ENCODE measurements around the gene PC. TPM values are rescaled to one million over a fixed set of nuclear protein-coding genes. Genes with fewer than 3 reads are reported as not detected.

Gene PC
- polyA plus RNA-seq, 2 donors, result 18.0 to 24.9 TPM

DNA sequence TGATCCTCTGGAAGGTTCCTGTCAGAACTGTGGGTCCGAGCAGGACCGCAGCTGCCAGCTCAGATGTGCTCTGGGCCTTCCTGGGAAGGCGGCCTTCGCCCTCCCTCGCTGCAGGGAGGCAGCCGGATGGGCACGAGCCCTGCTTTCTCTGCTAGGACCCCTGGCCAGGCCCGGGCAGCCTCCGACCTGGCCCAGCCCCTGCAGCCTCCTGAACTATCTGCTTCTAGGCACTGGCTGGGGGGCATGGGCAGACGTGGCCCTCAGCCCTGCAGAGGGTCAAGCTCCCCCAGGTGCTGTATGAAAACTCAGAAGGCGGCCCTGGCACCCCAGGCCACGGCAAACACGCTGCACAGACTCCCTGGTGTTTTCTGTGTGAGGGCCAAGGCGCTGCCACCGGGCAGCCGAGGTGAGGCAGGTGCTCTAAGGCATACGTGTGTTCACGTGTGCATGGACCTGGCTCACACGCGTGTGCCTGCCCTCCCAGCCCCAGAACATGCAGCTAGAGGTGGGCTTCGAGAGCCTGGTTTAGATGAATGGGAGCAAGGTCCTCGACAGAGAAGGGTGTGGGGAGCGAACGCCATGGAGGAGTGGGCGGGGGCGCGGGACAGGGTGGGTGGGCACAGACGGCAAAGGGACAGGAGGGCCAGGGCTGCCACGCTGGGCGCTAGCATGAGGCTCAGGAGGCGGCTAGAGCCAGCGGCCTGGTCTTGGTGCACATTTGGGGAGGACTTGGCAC is 97.0 kb downstream of the PC start:
- H3K27me3 ChIP-seq (ENCODE audit: control insufficient read depth in 1 of 2, insufficient read depth in 2 of 2, low read length in 2 of 2), result no peaks in the 10 kb centered on the region
- H3K36me3 ChIP-seq (ENCODE audit: control insufficient read depth in 2 of 2, insufficient read depth in 2 of 2, low read length in 1 of 2), result peaks cover 0 to 13% of the 10 kb centered on the region in 2 donors
- H3K27ac ChIP-seq (ENCODE audit: low read depth in 2 of 2, low read length in 1 of 2), result no peak overlapping the region
- WGBS, 2 donors, result 91% methylated on average over 32 of the region's 32 CpGs
- H3K4me3 ChIP-seq (ENCODE audit: low read depth in 1 of 2, low read length in 2 of 2), result no peak overlapping the region
- peaks cover 10 to 16% of the 10 kb centered on the region in 2 donors for H3K4me1 ChIP-seq (ENCODE audit: control insufficient read depth in 2 of 2, insufficient read depth in 2 of 2, low read length in 1 of 2)
- no peaks in the 10 kb centered on the region for H3K9me3 ChIP-seq (ENCODE audit: control insufficient read depth in 2 of 2, insufficient read depth in 1 of 2, low read depth in 1 of 2, low read length in 1 of 2)

DNA sequence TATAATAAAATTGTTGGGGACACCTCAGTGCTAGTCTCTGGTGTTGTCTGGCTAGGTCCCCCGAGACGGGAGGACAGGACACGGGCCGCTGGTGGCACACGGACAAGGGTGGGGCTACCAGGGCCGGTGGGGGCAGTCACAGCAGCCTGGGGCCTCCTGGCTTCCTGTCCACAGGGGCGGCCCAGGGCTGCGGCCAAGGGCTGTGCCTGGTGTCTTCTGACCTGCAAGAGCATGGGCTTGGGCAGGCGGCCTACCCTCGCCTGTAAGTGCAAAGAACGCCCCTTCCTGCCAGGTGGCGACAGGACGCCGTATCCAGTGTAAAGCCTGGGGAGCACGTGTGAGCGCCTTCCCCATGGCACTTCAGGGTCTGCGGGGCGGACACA is 97.7 kb downstream of the PC start:
- H3K4me3 ChIP-seq (ENCODE audit: low read depth in 1 of 2, low read length in 2 of 2), result no peak overlapping the region
- no peak overlapping the region for H3K27ac ChIP-seq (ENCODE audit: low read depth in 2 of 2, low read length in 1 of 2)
- H3K9me3 ChIP-seq (ENCODE audit: control insufficient read depth in 2 of 2, insufficient read depth in 1 of 2, low read depth in 1 of 2, low read length in 1 of 2), result no peaks in the 10 kb centered on the region
- H3K4me1 ChIP-seq (ENCODE audit: control insufficient read depth in 2 of 2, insufficient read depth in 2 of 2, low read length in 1 of 2), result peaks cover 10 to 23% of the 10 kb centered on the region in 2 donors
- 79 to 81% methylated on average over 18 of the region's 18 CpGs for WGBS, 2 donors
- H3K27me3 ChIP-seq (ENCODE audit: control insufficient read depth in 1 of 2, insufficient read depth in 2 of 2, low read length in 2 of 2), result no peaks in the 10 kb centered on the region
- H3K36me3 ChIP-seq (ENCODE audit: control insufficient read depth in 2 of 2, insufficient read depth in 2 of 2, low read length in 1 of 2), result peaks cover 0 to 9% of the 10 kb centered on the region in 2 donors

DNA sequence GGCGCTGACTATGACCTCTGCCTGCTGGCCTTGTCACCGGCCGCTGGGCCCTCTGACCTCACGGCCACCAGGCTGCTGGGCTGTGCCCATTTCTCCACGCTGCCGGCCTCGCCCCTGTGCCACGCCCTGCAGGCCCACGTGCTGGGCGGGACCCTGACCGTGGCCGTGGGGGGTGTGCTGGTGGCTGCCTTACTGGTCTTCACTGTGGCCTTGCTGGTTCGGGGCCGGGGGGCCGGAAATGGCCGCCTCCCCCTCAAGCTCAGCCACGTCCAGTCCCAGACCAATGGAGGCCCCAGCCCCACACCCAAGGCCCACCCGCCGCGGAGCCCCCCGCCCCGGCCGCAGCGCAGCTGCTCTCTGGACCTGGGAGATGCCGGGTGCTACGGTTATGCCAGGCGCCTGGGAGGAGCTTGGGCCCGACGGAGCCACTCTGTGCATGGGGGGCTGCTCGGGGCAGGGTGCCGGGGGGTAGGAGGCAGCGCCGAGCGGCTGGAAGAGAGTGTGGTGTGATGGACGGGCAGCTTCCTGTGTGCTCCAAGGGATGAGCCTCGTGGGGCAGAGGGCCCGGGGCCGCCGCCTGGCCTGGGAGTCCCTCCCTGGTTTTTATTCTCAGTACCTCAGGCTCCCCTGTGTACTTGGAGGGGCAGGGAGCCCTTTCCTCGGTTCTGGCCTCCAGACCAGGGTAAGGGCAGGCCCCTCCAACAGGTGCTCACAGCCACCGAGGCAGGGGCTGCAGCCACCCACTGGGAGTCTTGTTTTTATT is 98.3 kb downstream of the PC start:
- Histone ChIP-seq H3K9me3 (ENCODE audit: control insufficient read depth in 2 of 2, insufficient read depth in 1 of 2, low read depth in 1 of 2, low read length in 1 of 2) (no peaks in the 10 kb centered on the region), H3K4me1 (ENCODE audit: control insufficient read depth in 2 of 2, insufficient read depth in 2 of 2, low read length in 1 of 2) (peaks cover 10 to 24% of the 10 kb centered on the region in 2 donors), H3K27ac (ENCODE audit: low read depth in 2 of 2, low read length in 1 of 2) (no peak overlapping the region), H3K4me3 (ENCODE audit: low read depth in 1 of 2, low read length in 2 of 2) (no peak overlapping the region), H3K27me3 (ENCODE audit: control insufficient read depth in 1 of 2, insufficient read depth in 2 of 2, low read length in 2 of 2) (no peaks in the 10 kb centered on the region), H3K36me3 (ENCODE audit: control insufficient read depth in 2 of 2, insufficient read depth in 2 of 2, low read length in 1 of 2) (peaks cover 0 to 8% of the 10 kb centered on the region in 2 donors)
- 85% methylated on average over 40 to 41 of the region's 41 CpGs for WGBS, 2 donors

DNA sequence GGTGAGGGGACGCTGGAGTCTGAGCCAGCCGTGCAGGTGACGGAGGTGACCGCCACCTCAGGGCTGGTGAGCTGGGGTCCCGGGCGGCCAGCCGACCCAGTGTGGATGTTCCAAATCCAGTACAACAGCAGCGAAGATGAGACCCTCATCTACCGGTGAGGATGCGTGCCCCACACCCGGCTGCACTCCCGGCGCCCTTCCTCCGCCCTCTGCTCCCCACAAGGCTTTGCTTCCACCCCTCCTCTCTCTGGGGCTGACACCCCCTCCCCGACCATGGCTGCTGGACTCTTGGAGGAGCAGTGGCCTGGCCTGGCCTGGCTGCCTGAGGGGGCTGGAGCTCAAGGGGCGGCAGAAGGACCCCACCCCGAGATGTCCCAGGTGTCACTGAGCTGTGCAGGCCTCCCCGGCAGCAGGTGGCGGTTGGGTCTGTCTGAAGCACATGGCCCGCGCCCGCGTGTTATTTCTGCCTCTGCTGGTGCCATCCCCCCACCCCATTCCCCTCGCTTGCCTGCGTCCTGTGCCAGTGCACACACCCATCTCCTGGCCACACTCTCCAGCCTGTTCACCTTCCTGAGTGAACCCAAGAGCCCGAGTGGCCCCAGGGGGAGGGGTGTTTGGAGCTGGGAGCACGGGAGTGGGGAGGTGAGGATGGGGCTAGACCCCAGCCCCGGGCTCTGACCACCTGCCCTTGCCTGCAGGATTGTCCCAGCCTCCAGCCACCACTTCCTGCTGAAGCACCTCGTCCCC is 99.1 kb downstream of the PC start:
- WGBS, 2 donors, result 86 to 88% methylated on average over 28 to 29 of the region's 29 CpGs

GRCh38 chr11:66858186-66858938 is 99.8 kb downstream of the PC start:
- no peaks in the 10 kb centered on the region for H3K27me3 ChIP-seq (ENCODE audit: control insufficient read depth in 1 of 2, insufficient read depth in 2 of 2, low read length in 2 of 2)
- H3K27ac ChIP-seq (ENCODE audit: low read depth in 2 of 2, low read length in 1 of 2), result no peak overlapping the region
- peaks cover 0 to 8% of the 10 kb centered on the region in 2 donors for H3K36me3 ChIP-seq (ENCODE audit: control insufficient read depth in 2 of 2, insufficient read depth in 2 of 2, low read length in 1 of 2)
- no peaks in the 10 kb centered on the region for H3K9me3 ChIP-seq (ENCODE audit: control insufficient read depth in 2 of 2, insufficient read depth in 1 of 2, low read depth in 1 of 2, low read length in 1 of 2)
- no peak overlapping the region for H3K4me3 ChIP-seq (ENCODE audit: low read depth in 1 of 2, low read length in 2 of 2)
- peaks cover 0 to 15% of the 10 kb centered on the region in 2 donors for H3K4me1 ChIP-seq (ENCODE audit: control insufficient read depth in 2 of 2, insufficient read depth in 2 of 2, low read length in 1 of 2)
- WGBS, 2 donors, result 92 to 93% methylated on average over 58 to 62 of the region's 62 CpGs

More for the DNA sequence above, 99.1 kb downstream of the PC start:
- no peaks in the 10 kb centered on the region for H3K27me3 ChIP-seq (ENCODE audit: control insufficient read depth in 1 of 2, insufficient read depth in 2 of 2, low read length in 2 of 2)
- no peak overlapping the region for H3K4me3 ChIP-seq (ENCODE audit: low read depth in 1 of 2, low read length in 2 of 2)
- H3K4me1 ChIP-seq (ENCODE audit: control insufficient read depth in 2 of 2, insufficient read depth in 2 of 2, low read length in 1 of 2), result peaks cover 5 to 19% of the 10 kb centered on the region in 2 donors
- peaks cover 0 to 8% of the 10 kb centered on the region in 2 donors for H3K36me3 ChIP-seq (ENCODE audit: control insufficient read depth in 2 of 2, insufficient read depth in 2 of 2, low read length in 1 of 2)
- no peak overlapping the region for H3K27ac ChIP-seq (ENCODE audit: low read depth in 2 of 2, low read length in 1 of 2)
- H3K9me3 ChIP-seq (ENCODE audit: control insufficient read depth in 2 of 2, insufficient read depth in 1 of 2, low read depth in 1 of 2, low read length in 1 of 2), result no peaks in the 10 kb centered on the region

DNA sequence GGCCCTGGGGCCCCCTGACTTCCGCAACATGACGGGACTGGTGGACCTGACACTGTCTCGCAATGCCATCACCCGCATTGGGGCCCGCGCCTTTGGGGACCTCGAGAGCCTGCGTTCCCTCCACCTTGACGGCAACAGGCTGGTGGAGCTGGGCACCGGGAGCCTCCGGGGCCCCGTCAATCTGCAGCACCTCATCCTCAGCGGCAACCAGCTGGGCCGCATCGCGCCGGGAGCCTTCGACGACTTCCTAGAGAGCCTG is 100.3 kb downstream of the PC start:
- 94 to 98% methylated on average over 17 to 19 of the region's 19 CpGs for WGBS, 2 donors
- peaks cover 0 to 8% of the 10 kb centered on the region in 2 donors for H3K36me3 ChIP-seq (ENCODE audit: control insufficient read depth in 2 of 2, insufficient read depth in 2 of 2, low read length in 1 of 2)
- peaks cover 0 to 15% of the 10 kb centered on the region in 2 donors for H3K4me1 ChIP-seq (ENCODE audit: control insufficient read depth in 2 of 2, insufficient read depth in 2 of 2, low read length in 1 of 2)
- no peak overlapping the region for H3K4me3 ChIP-seq (ENCODE audit: low read depth in 1 of 2, low read length in 2 of 2)
- H3K27me3 ChIP-seq (ENCODE audit: control insufficient read depth in 1 of 2, insufficient read depth in 2 of 2, low read length in 2 of 2), result no peaks in the 10 kb centered on the region
- H3K27ac ChIP-seq (ENCODE audit: low read depth in 2 of 2, low read length in 1 of 2), result no peak overlapping the region
- no peaks in the 10 kb centered on the region for H3K9me3 ChIP-seq (ENCODE audit: control insufficient read depth in 2 of 2, insufficient read depth in 1 of 2, low read depth in 1 of 2, low read length in 1 of 2)

- Histone ChIP-seq H3K27ac (ENCODE audit: low read depth in 2 of 2, low read length in 1 of 2) (peak overlapping the region; percentile 74 to 93), H3K9me3 (ENCODE audit: control insufficient read depth in 2 of 2, insufficient read depth in 1 of 2, low read depth in 1 of 2, low read length in 1 of 2) (no peaks in the 10 kb centered on the region), H3K27me3 (ENCODE audit: control insufficient read depth in 1 of 2, insufficient read depth in 2 of 2, low read length in 2 of 2) (no peaks in the 10 kb centered on the region), H3K4me3 (ENCODE audit: low read depth in 1 of 2, low read length in 2 of 2) (peak overlapping the region; percentile 52 to 54), H3K4me1 (ENCODE audit: control insufficient read depth in 2 of 2, insufficient read depth in 2 of 2, low read length in 1 of 2) (peaks cover 0 to 15% of the 10 kb centered on the region in 2 donors), H3K36me3 (ENCODE audit: control insufficient read depth in 2 of 2, insufficient read depth in 2 of 2, low read length in 1 of 2) (peaks cover 0 to 8% of the 10 kb centered on the region in 2 donors)
- 41 to 75% methylated on average over 22 to 46 of the region's 47 CpGs for WGBS, 2 donors
Observed at GRCh38 chr11:66857234-66857926, 100.8 kb downstream of the PC start.

- H3K4me3 ChIP-seq (ENCODE audit: low read depth in 1 of 2, low read length in 2 of 2), result peak within 1 kb of the TSS; percentile 54 to 57
- 0% methylated on average over 65 to 103 of the region's 103 CpGs for WGBS, 2 donors
Observed at GRCh38 chr11:66856496-66857233, 101.5 kb downstream of the PC start, which contains the start of gene LRFN4. Gene LRFN4 (plus strand): TSS chr11:66857064. CDS start chr11:66857745, 681 bp downstream.

More at GRCh38 chr11:66856496-66857233, 101.5 kb downstream of the PC start, which contains the start of gene LRFN4:
- Histone ChIP-seq H3K36me3 (ENCODE audit: control insufficient read depth in 2 of 2, insufficient read depth in 2 of 2, low read length in 1 of 2) (peaks cover 0 to 6% of the 10 kb centered on the region in 2 donors), H3K27me3 (ENCODE audit: control insufficient read depth in 1 of 2, insufficient read depth in 2 of 2, low read length in 2 of 2) (no peaks in the 10 kb centered on the region), H3K9me3 (ENCODE audit: control insufficient read depth in 2 of 2, insufficient read depth in 1 of 2, low read depth in 1 of 2, low read length in 1 of 2) (no peaks in the 10 kb centered on the region), H3K27ac (ENCODE audit: low read depth in 2 of 2, low read length in 1 of 2) (peak within 1 kb of the TSS; percentile 81 to 93), H3K4me1 (ENCODE audit: control insufficient read depth in 2 of 2, insufficient read depth in 2 of 2, low read length in 1 of 2) (peaks cover 0 to 15% of the 10 kb centered on the region in 2 donors)
